Activated T-helper 2 cell treated with anti-CD3 and anti-CD28 coated beads, Interferon-gamma antibody, Interleukin-2, Interleukin-4, amounts not matched to agents 10 μg/mL and 5 μg/mL and 100 μg/mL, durations not matched to agents 14 hours and 24 hours and 36 hours (primary cell): ENCODE measurements around the gene MED12L. TPM values are rescaled to one million over a fixed set of nuclear protein-coding genes. Genes with fewer than 3 reads are reported as not detected.
A peak's percentile ranks its signal among the peaks of the same experiment; 100 is the strongest.
"Not testable (repeated sequence)": the region's sequence is repeated elsewhere in the genome, so short reads cannot be mapped to it uniquely, and the experiment has no call there.

Experiments
- DNase-seq: peaks from one replicate; pipeline ENCODE4 v3.0.0; 2021; ENCODE audit warnings: low spot score
- H3K27ac Mint-ChIP-seq: one replicate; pipeline ENCODE4 v1.8.0; 2021; ENCODE audit warnings: mixed read lengths
- H3K27me3 Mint-ChIP-seq: one replicate; pipeline ENCODE4 v1.8.0; 2021; ENCODE audit warnings: low read depth, mixed read lengths
- H3K36me3 Mint-ChIP-seq: one replicate; pipeline ENCODE4 v1.8.0; 2021; ENCODE audit warnings: low read depth, mixed read lengths
- H3K4me1 Mint-ChIP-seq: one replicate; pipeline ENCODE4 v1.8.0; 2021; ENCODE audit warnings: low read depth, mixed read lengths
- H3K4me3 Mint-ChIP-seq: one replicate; pipeline ENCODE4 v1.8.0; 2021; ENCODE audit warnings: low read depth, mild to moderate bottlenecking, moderate library complexity, mixed read lengths
- H3K9me3 Mint-ChIP-seq: one replicate; pipeline ENCODE4 v1.8.0; 2021; ENCODE audit warnings: mixed read lengths
- intact Hi-C: fragments of 100-400 bp; cut with micrococcal nuclease; formaldehyde crosslinking; loops from one replicate; pipeline ENCODE4 v1.15.1; 2023
- total RNA-seq: library from RNA; stranded (reverse); gene quantifications from 2 replicates; pipeline ENCODE4 v1.2.3, GENCODE V29; 2022

MED12L gene
- total RNA-seq, 1 donor from 2014 or later = 8.7 TPM

- Mint-ChIP-seq H3K9me3 (no peaks in the 10 kb centered on the region), H3K4me1 (peaks cover 4% of the 10 kb centered on the region), H3K4me3 (no peak overlapping the region), H3K27me3 (peaks cover 2% of the 10 kb centered on the region), H3K36me3 (no peaks in the 10 kb centered on the region), H3K27ac (no peak overlapping the region)
- DNase-seq = no peak
- intact Hi-C loops = no loop called here
These were observed 67.1 kb downstream of the MED12L start for GRCh38 chr3:151152455-151153079.

GRCh38 chr3:151154566-151154965 is 69.1 kb downstream of the MED12L start:
- DNase-seq = no peak
- intact Hi-C loops = no loop called here
- Mint-ChIP-seq H3K4me3 (no peak overlapping the region), H3K9me3 (no peaks in the 10 kb centered on the region), H3K27me3 (peaks cover 4% of the 10 kb centered on the region), H3K36me3 (no peaks in the 10 kb centered on the region), H3K4me1 (peaks cover 4% of the 10 kb centered on the region), H3K27ac (no peak overlapping the region)

GRCh38 chr3:151155409-151156128 is 70.1 kb downstream of the MED12L start:
- intact Hi-C loops = no loop called here
- no peak for DNase-seq
- H3K4me1 Mint-ChIP-seq = peaks cover 4% of the 10 kb centered on the region
- no peak overlapping the region for H3K27ac Mint-ChIP-seq
- H3K36me3 Mint-ChIP-seq = no peaks in the 10 kb centered on the region
- no peaks in the 10 kb centered on the region for H3K9me3 Mint-ChIP-seq
- peaks cover 4% of the 10 kb centered on the region for H3K27me3 Mint-ChIP-seq
- H3K4me3 Mint-ChIP-seq = no peak overlapping the region

- intact Hi-C loops = no loop called here
These were observed 71.3 kb downstream of the MED12L start for GRCh38 chr3:151156618-151157216.

DNA sequence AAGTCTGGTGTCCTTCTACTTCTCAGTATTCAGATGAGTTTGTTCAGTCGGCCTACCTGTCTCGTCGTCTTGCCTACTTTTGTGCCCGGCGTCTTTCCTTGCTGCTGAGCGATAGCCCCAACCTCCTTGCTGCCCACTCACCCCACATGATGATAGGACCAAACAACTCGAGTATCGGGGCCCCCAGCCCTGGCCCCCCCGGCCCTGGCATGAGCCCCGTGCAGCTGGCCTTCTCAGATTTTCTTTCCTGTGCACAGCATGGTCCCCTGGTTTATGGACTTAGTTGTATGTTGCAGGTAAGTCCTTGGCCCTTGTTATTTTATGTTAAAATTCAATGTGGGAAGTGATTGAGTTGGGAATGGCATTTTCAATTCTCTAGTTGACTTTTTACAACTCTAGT is 74.3 kb downstream of the MED12L start:
- Mint-ChIP-seq H3K27me3 (peaks cover 4% of the 10 kb centered on the region), H3K4me3 (no peak overlapping the region), H3K4me1 (peaks cover 4% of the 10 kb centered on the region), H3K36me3 (no peaks in the 10 kb centered on the region), H3K27ac (no peak overlapping the region), H3K9me3 (no peaks in the 10 kb centered on the region)
- intact Hi-C loops = no loop called here
- no peak for DNase-seq

More at GRCh38 chr3:151156618-151157216, 71.3 kb downstream of the MED12L start:
- no peak for DNase-seq
- Mint-ChIP-seq H3K4me1 (peaks cover 4% of the 10 kb centered on the region), H3K27ac (no peak overlapping the region), H3K36me3 (no peaks in the 10 kb centered on the region), H3K9me3 (no peaks in the 10 kb centered on the region), H3K27me3 (peaks cover 4% of the 10 kb centered on the region), H3K4me3 (no peak overlapping the region)

- Mint-ChIP-seq H3K27me3 (no peaks in the 10 kb centered on the region), H3K27ac (no peak overlapping the region), H3K4me1 (peaks cover 16% of the 10 kb centered on the region), H3K36me3 (no peaks in the 10 kb centered on the region), H3K4me3 (no peak overlapping the region), H3K9me3 (no peaks in the 10 kb centered on the region)
- no peak for DNase-seq
- intact Hi-C loops = loop anchor here (5.0 kb wide), 2 partner anchors 672 to 732 kb away; no protein-coding TSS in a partner anchor
These were observed 79.8 kb downstream of the MED12L start for GRCh38 chr3:151165226-151165625.

GRCh38 chr3:151166161-151166560 is 80.7 kb downstream of the MED12L start:
- no peak overlapping the region for H3K27ac Mint-ChIP-seq
- H3K36me3 Mint-ChIP-seq = no peaks in the 10 kb centered on the region
- intact Hi-C loops = loop anchor here (5.0 kb wide), 2 partner anchors 671 to 731 kb away; no protein-coding TSS in a partner anchor

DNA sequence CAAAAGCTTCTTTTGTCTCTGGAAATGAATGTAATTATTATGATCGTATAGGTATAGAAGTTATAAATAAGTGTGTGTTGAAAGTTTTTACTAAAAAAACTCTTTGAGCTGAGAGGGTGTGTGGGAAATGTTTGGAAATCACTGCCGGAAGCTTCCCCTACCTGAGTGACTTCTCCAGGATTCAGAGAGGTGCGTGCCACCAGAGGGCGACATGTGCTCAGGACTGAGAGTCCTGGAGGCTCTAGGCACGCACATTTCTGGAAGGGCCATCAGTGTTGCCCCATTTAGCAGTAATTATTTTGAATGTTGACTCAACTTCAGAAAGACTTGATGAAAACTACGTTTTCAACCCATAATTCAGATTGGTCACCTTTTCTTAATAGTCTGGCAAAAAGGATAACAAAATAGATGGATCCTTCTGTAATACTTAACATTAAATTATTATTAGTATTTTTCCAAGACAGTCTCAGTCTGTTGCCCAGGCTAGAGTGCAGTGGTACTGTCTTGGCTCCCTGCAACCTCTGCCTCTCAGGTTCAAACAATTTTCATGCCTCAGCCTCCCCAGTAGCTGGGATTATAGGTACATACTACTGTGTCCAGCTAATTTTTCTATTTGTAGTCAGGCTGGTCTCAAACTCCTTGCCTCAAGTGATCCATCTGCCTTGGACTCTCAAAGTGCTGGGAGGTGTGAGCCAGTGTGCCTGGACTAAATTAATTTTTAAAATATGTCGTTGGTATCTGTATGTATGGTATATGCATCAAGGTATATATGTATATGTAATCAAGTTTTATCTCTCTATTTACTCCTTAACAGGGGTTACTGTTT is 83.0 kb downstream of the MED12L start:
- H3K9me3 Mint-ChIP-seq = no peaks in the 10 kb centered on the region
- no peaks in the 10 kb centered on the region for H3K36me3 Mint-ChIP-seq

More at GRCh38 chr3:151166161-151166560, 80.7 kb downstream of the MED12L start:
- Mint-ChIP-seq H3K27me3 (no peaks in the 10 kb centered on the region), H3K4me3 (no peak overlapping the region), H3K9me3 (no peaks in the 10 kb centered on the region), H3K4me1 (peaks cover 26% of the 10 kb centered on the region)
- no peak for DNase-seq

DNA sequence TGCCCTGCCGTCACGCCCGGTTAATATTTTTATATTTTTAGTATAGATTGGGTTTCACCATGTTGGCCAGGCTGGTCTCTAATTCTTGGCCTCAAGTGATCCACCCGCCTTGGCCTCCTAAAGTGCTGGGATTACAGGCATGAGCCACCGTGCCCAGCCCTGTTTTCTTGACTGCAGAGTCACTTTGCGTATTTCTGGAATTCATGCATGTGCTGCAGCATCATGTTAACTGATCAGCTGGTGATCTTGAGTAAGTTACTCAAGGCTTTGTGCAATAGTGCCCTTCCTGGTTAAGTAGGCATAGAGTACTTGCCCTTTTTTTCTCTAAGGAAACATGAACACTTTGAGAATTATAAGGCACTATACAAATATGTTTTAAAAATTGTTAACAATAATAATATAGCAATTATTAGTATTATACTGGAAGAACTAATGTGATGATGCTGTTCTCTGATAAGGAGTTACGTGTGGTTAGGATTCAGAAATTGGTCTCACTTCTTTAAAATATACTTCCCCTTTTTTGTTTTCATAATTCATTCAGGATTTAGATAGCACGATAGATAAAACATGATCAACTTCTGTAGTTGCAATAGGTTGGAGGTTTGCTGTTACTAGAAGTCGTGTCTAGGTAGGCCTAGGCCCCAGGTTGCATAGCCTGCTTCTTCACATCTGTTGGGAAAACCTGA is 83.9 kb downstream of the MED12L start:
- Mint-ChIP-seq H3K36me3 (no peaks in the 10 kb centered on the region), H3K4me3 (no peak overlapping the region), H3K27me3 (no peaks in the 10 kb centered on the region), H3K4me1 (peaks cover 51% of the 10 kb centered on the region), H3K27ac (peak overlapping the region; percentile 74), H3K9me3 (no peaks in the 10 kb centered on the region)
- intact Hi-C loops = loop anchor here (2.0 to 5.0 kb wide), 3 partner anchors 147 to 728 kb away; partner anchors contain the start of gene GPR87
- no peak for DNase-seq

More for the DNA sequence above, 83.0 kb downstream of the MED12L start:
- peak; percentile 61 for DNase-seq
- H3K4me3 Mint-ChIP-seq = no peak overlapping the region
- H3K27me3 Mint-ChIP-seq = no peaks in the 10 kb centered on the region
- H3K4me1 Mint-ChIP-seq = peaks cover 43% of the 10 kb centered on the region
- no peak overlapping the region for H3K27ac Mint-ChIP-seq
- intact Hi-C loops = loop anchor here (1.0 to 5.0 kb wide), 5 partner anchors 59 to 729 kb away; partner anchors contain the start of gene GPR87

GRCh38 chr3:151169948-151170679 is 84.7 kb downstream of the MED12L start:
- H3K9me3 Mint-ChIP-seq, H3K27me3 Mint-ChIP-seq, H3K36me3 Mint-ChIP-seq, H3K4me3 Mint-ChIP-seq, DNase-seq: not testable (repeated sequence)
- peak overlapping the region; percentile 74 for H3K27ac Mint-ChIP-seq
- H3K4me1 Mint-ChIP-seq = peaks cover 52% of the 10 kb centered on the region
- intact Hi-C loops = loop anchor here (2.0 to 5.0 kb wide), 3 partner anchors 147 to 727 kb away; partner anchors contain the start of gene GPR87

DNA sequence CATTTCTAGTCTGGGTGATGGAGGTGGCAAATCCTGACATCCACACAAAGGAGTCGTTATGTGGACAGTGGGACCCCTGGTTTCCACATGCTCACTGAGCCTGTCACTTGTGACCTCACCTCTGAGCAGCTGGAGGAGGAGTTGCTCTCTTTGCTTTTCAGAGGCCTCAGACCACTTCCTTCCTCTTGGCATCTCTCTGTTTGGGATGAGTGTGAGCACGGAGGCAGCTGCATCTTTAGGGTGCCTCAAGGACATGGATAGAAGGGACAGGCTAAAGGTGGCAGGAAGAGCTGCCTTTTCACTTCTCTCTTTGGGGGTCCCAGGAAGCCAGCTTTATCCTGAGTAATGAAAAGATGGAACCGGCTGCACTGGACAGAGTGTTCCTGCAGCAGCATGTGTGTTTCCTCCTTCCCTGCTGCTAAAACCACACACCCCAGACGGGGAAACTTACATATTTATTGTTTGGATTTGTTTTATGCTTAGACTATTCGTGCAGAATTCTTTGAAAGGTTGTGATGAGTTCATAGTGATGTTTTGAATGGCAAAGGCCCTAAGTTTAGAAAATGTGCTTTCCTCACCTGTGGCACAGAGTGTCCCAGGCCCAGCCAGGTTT is 85.8 kb downstream of the MED12L start:
- peak; percentile 41 for DNase-seq
- Mint-ChIP-seq H3K36me3 (no peaks in the 10 kb centered on the region), H3K4me1 (peaks cover 51% of the 10 kb centered on the region), H3K4me3 (peak overlapping the region; percentile 26), H3K27me3 (no peaks in the 10 kb centered on the region), H3K27ac (peak overlapping the region; percentile 74), H3K9me3 (no peaks in the 10 kb centered on the region)
- intact Hi-C loops = loop anchor here (1.0 kb wide), 2 partner anchors 12 to 28 kb away; no protein-coding TSS in a partner anchor
